HG03521 (cell line): ENCODE data around the gene KRT16.
"Not testable (repeated sequence)": the region's sequence is repeated elsewhere in the genome, so short reads cannot be mapped to it uniquely, and the experiment has no call there.

Experiments used
- ATAC-seq: cut with Tn5 transposase; IDR thresholded peaks from one replicate; pipeline ENCODE4 v1.9.1; 2021; ENCODE audit warnings: mild to moderate bottlenecking, moderate library complexity; ENCODE audit not compliant: unreplicated experiment

Gene KRT16

GRCh38 chr17:41617698-41618097 is 5.1 kb upstream of the KRT16 start:
- ATAC-seq = no peak

GRCh38 chr17:41617136-41617535 is 4.6 kb upstream of the KRT16 start:
- ATAC-seq = no peak

- not testable (repeated sequence) for ATAC-seq
Measured at GRCh38 chr17:41616486-41616885, 3.9 kb upstream of the KRT16 start.

- no peak for ATAC-seq
Measured at GRCh38 chr17:41615454-41615853, 2.9 kb upstream of the KRT16 start.

- not testable (repeated sequence) for ATAC-seq
Measured at GRCh38 chr17:41614767-41615166, 2.2 kb upstream of the KRT16 start.

- ATAC-seq = no peak
Measured at GRCh38 chr17:41614098-41614497, 1.5 kb upstream of the KRT16 start.

GRCh38 chr17:41613277-41614082 is 913 bp upstream of the KRT16 start:
- no peak for ATAC-seq

GRCh38 chr17:41610965-41611640 is 1.5 kb downstream of the KRT16 start:
- no peak for ATAC-seq

GRCh38 chr17:41610061-41610517 is 2.5 kb downstream of the KRT16 start:
- not testable (repeated sequence) for ATAC-seq

- not testable (repeated sequence) for ATAC-seq
Measured at GRCh38 chr17:41606930-41607329, 5.6 kb downstream of the KRT16 start.

GRCh38 chr17:41602524-41602923 is 10.0 kb downstream of the KRT16 start:
- no peak for ATAC-seq

- ATAC-seq = no peak
Measured at GRCh38 chr17:41600318-41600717, 12.2 kb downstream of the KRT16 start.

- ATAC-seq = no peak
Measured at GRCh38 chr17:41599680-41600079, 12.9 kb downstream of the KRT16 start.

GRCh38 chr17:41595585-41595984 is 17.0 kb downstream of the KRT16 start:
- no peak for ATAC-seq

GRCh38 chr17:41594363-41594915 is 18.1 kb downstream of the KRT16 start:
- no peak for ATAC-seq

GRCh38 chr17:41593306-41593981 is 19.1 kb downstream of the KRT16 start:
- ATAC-seq = no peak

GRCh38 chr17:41592601-41593305 is 19.8 kb downstream of the KRT16 start:
- no peak for ATAC-seq

GRCh38 chr17:41589301-41589700 is 23.3 kb downstream of the KRT16 start:
- no peak for ATAC-seq

- no peak for ATAC-seq
Measured at GRCh38 chr17:41588126-41588810, 24.3 kb downstream of the KRT16 start.

- ATAC-seq = no peak
Measured at GRCh38 chr17:41586863-41587495, 25.6 kb downstream of the KRT16 start, which contains the start of gene KRT14. Gene KRT14 (minus strand): TSS chr17:41586895. CDS start chr17:41586834, 61 bp downstream.
